Measurements from ENCODE around the gene CNOT6L.

DNA sequence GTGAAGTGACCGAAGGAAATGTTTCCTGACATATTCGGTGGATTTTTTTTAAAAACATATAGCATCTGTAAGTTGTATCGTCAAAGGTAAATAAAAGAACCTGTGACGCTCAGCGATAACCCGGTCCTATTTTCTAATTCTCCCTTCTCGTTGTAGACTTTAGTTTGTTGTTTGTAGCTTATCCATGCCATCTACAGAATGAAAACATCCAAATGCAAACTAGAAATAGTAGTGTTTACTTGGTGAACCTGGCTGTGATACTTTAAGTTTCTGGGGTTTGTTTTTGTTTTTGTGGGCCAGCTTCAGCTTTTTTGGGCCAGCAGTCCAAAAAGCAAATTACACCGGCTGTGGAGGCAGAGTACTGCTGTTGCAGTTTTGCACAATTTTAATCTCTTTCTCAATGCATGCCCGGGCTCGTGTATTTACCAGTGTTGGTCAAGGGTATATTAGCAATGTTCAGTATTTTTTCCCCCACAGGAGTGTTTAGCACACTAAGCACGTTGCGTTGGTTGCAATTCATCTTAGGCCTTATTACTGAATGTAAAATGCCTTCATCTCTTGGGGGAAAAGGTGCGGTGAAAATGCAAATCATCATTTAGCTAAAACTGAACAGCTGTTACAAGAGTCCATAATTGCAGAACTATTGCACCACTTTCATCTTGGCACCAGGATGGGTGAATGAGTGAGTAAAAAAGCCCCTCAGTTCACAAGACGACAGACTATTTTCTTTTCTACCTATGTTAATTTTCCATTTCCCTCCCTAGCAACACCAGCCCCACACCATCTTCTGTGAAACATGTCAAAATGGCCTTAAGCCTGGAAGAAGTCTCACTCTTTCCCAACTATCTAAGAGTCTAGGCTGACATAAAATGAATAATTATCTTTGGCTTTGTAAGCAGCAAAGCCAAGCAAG, 1.7 kb upstream of the CNOT6L start:
- TF ChIP-seq EZH2 (IDR thresholded peaks at IDR 0.05; ENCODE audit: low read length) = no peak
- TF ChIP-seq CTCF (optimal IDR thresholded peaks at IDR 0.05 in 1 of 3, IDR thresholded peaks at IDR 0.05 in 1 of 3, conservative IDR thresholded peaks at IDR 0.05 in 1 of 3; ENCODE audit: extremely low read depth in 1 of 3, insufficient read depth in 2 of 3, low read length in 3 of 3) = no peak

Measured in keratinocyte (primary cell).